Activated CD8-positive, alpha-beta T cell treated with anti-CD3 and anti-CD28 coated beads, Interleukin-2, amount 10 ng/mL, durations not matched to agents 7 days and 5 days (primary cell): ENCODE data around the gene TMBIM6. TPM values are rescaled to one million over a fixed set of nuclear protein-coding genes. Genes with fewer than 3 reads are reported as not detected.

Experiments
- ATAC-seq: fragments of 150-1000 bp; cut with Tn5 transposase; one replicate; pipeline ENCODE4 v1.10.0; 2021; ENCODE audit warnings: moderate library complexity
- CTCF ChIA-PET: fragments of 350-600 bp; sonication (Branson Sonifier 250); formaldehyde crosslinking; loops from one replicate; lab custom pipeline; 2021; ENCODE audit warnings: antibody characterized with exemption; lab: Charles Lee
- POLR2A ChIA-PET: fragments of 350-600 bp; sonication (Branson Sonifier 250); formaldehyde crosslinking; loops from one replicate; lab custom pipeline; 2021; ENCODE audit warnings: antibody characterized with exemption; lab: Charles Lee
- DNase-seq: peaks from one replicate; pipeline ENCODE4 v3.0.0-alpha.2; 2020
- H3K27ac Mint-ChIP-seq: one replicate; pipeline ENCODE4 v1.8.0; 2021; ENCODE audit warnings: mild to moderate bottlenecking, mixed read lengths
- H3K27me3 Mint-ChIP-seq: one replicate; pipeline ENCODE4 v1.8.0; 2021; ENCODE audit warnings: low read depth, mixed read lengths
- H3K36me3 Mint-ChIP-seq: one replicate; pipeline ENCODE4 v1.8.0; 2021; ENCODE audit warnings: low read depth, mixed read lengths
- H3K4me1 Mint-ChIP-seq: one replicate; pipeline ENCODE4 v1.8.0; 2021; ENCODE audit warnings: low read depth, mixed read lengths
- H3K4me3 Mint-ChIP-seq: one replicate; pipeline ENCODE4 v1.8.0; 2021; ENCODE audit warnings: mild to moderate bottlenecking, mixed read lengths
- H3K9me3 Mint-ChIP-seq: one replicate; pipeline ENCODE4 v1.8.0; 2022; ENCODE audit warnings: mixed read lengths; ENCODE audit not compliant: insufficient read depth
- total RNA-seq, 2 experiments: library from RNA; stranded (reverse); gene quantifications; one replicate each; pipeline ENCODE4 v1.2.3, GENCODE V29; 2021

TMBIM6 gene
- total RNA-seq, 2 experiments from 2014 or later = 420 TPM

DNA sequence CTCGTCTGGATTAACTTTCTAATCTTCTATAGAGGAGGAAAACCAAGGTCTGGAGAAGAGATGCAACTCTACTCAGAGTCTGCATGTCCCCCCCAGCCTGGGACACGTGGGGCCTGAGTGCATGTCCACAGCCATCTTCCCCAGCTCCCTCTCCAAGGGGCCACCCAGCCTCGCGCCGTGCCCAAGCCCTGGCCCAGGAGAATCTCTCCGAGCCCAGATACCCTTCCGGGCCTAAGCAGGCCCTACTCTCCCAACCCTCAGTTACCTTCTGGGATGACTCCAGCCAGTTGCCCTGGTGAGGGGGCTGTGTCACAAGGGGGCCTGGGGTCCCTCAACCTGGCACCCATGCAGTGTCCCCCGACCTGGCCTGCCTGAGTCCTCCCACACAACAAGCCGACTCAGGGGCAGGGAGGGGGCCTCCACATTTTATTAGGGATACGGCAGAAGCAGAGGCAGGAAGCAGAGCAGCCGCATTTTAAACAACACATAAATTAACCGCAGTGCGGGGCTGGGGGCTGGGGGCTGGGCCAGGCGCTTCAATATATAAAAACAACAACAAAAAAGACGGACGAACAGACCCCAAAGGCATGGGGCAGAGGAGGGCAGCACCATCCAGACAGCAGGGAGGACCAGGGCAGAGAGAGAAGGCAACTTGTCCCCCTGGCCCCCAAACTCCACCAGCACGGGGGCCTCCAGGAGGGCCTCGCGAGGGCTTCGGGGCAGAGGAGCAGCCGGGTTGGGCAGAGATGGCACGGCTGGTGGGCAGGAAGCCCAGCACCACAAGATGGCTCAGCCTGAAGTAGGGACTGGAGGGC, 49.6 kb downstream of the TMBIM6 start:
- ATAC-seq = no peak
- no peaks in the 10 kb centered on the region for H3K9me3 Mint-ChIP-seq
- peaks cover under 1% of the 10 kb centered on the region for H3K27me3 Mint-ChIP-seq
- CTCF ChIA-PET = no interaction called here
- POLR2A ChIA-PET = no interaction called here
- H3K27ac Mint-ChIP-seq = no peak overlapping the region
- no peaks in the 10 kb centered on the region for H3K36me3 Mint-ChIP-seq
- no peak overlapping the region for H3K4me3 Mint-ChIP-seq
- peaks cover 2% of the 10 kb centered on the region for H3K4me1 Mint-ChIP-seq
- no peak for DNase-seq

DNA sequence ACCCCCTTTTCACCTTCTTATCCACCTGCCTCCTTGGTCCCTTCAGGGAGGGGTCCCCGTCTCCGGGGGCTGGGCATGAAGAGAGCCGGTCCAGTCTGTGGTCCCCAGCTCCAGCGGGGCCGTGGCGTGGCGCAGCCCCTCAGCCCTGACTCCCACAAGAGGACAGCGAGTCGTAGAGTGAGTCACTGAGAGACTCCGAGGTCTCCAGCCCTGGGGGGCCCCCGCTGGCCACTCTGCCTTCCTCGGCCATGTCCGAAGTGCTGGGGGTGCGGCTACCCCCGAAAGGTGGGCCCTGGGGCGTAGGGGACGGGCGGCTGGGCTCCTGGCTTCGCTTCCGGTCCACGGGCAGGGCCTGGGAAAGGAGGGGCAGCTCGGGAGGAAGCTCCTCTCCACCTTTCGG, 50.3 kb downstream of the TMBIM6 start:
- Mint-ChIP-seq H3K9me3 (no peaks in the 10 kb centered on the region), H3K27ac (no peak overlapping the region), H3K27me3 (no peaks in the 10 kb centered on the region), H3K4me3 (no peak overlapping the region), H3K36me3 (no peaks in the 10 kb centered on the region), H3K4me1 (peaks cover 2% of the 10 kb centered on the region)
- DNase-seq (no peak), ATAC-seq (no peak)
- ChIA-PET CTCF (interaction anchor here (1.2 kb wide), 1 partner anchor 47 kb away, joined by 3 read pairs; no protein-coding TSS in a partner anchor), POLR2A (no interaction called here)

DNA sequence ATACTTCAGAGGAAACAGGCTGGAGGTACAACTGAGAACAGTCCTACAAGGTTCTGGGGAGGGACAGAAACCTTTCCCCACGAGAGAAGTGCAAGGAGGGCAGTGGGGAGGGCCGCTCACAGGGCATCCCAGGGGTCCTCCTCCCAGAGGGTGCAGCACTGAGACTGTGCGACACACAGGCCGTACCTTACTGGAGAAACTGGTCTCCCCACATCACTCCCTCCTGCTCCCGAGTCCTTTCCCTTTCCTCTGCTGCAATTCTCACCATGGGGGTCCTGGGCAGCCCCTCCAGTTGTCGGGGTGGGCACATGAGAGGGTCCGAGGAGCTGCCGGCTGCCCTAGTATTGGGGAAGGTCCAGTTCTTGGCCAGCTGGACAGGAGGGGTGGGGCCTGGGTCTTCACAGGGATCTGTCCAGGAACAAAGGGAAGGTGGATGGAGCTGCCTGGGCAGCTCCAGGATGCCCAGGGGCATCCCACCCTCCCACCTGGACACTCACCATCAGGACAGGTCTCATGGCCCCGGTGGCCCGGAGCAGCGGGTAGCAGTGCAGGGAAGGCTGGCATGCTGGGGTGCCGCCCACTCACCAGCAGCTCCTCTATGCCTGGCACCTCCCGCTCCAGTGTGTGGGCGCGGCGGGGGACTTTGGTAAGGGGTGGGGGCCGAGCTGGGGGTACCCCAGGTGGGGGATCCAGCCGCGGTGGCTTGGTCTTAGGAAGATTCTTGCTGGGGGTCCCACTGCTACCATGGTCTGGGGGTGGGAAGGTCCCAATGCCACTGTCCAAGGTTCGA, 51.0 kb downstream of the TMBIM6 start:
- ATAC-seq = no peak
- CTCF ChIA-PET = interaction anchor here (1.2 kb wide), 1 partner anchor 46 kb away, joined by 3 read pairs; no protein-coding TSS in a partner anchor

DNA sequence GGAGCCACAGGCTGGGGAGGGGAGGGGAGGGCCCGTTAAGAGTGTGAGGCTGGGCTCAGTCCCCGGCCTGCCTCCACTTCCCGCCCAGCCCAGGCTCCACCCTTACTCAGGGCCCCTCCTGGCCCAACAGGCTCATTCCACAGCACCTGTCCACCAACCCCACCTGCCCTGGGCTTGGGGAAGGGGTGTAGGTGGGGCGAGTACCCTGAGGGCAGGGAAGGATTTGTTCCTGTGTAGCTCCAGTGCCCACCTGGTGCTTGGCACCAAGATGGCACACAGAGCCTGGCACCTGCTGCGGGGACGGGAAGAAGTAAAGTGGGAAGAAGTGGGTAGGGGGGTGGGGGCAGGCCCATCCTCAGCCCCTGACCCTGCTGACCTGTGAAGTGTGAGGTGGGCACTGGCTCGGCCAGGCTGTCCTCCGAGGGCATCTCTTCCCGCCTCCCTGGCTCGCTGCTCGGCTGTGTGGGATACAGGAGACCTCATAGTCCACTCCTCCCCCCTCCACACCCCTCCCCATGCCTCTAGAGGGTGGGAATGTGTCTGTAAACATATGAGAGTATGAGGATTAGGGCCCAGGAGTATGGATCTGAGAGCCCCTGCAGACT, 51.7 kb downstream of the TMBIM6 start:
- no peaks in the 10 kb centered on the region for H3K27me3 Mint-ChIP-seq
- no peak overlapping the region for H3K27ac Mint-ChIP-seq
- ChIA-PET CTCF (interaction anchor here (1.2 kb wide), 1 partner anchor 45 kb away, joined by 3 read pairs; no protein-coding TSS in a partner anchor), POLR2A (no interaction called here)
- H3K4me3 Mint-ChIP-seq = no peak overlapping the region
- ATAC-seq (no peak), DNase-seq (no peak)
- peaks cover 2% of the 10 kb centered on the region for H3K4me1 Mint-ChIP-seq
- H3K36me3 Mint-ChIP-seq = no peaks in the 10 kb centered on the region
- H3K9me3 Mint-ChIP-seq = no peaks in the 10 kb centered on the region

More for the DNA sequence above, 51.0 kb downstream of the TMBIM6 start:
- no peak overlapping the region for H3K27ac Mint-ChIP-seq
- no peaks in the 10 kb centered on the region for H3K36me3 Mint-ChIP-seq
- no peak overlapping the region for H3K4me3 Mint-ChIP-seq
- POLR2A ChIA-PET = no interaction called here
- H3K4me1 Mint-ChIP-seq = peaks cover 2% of the 10 kb centered on the region
- H3K27me3 Mint-ChIP-seq = no peaks in the 10 kb centered on the region
- DNase-seq = no peak
- no peaks in the 10 kb centered on the region for H3K9me3 Mint-ChIP-seq

DNA sequence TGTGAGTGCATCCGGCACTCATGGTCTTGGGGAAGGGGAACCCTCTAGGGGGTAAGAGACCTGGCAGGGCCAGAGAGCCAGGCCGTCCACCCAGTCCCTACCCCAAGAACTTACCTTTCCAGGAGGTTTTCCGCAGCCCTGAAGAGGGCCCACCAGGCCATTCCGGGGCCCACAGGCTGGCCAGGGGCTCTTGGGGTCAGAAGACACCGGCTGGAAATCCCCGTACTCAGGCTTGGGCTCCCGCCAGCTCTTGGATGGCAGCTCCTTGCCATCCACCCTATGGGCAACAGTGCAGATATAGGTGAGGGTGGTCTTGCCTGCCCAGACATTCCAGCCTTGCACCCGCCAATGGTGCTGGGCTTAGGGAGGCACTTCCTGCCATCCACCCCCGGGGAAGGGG, 52.3 kb downstream of the TMBIM6 start:
- H3K4me1 Mint-ChIP-seq = peaks cover 2% of the 10 kb centered on the region
- H3K36me3 Mint-ChIP-seq = no peaks in the 10 kb centered on the region
- H3K4me3 Mint-ChIP-seq = no peak overlapping the region
- no peaks in the 10 kb centered on the region for H3K27me3 Mint-ChIP-seq
- ATAC-seq (no peak), DNase-seq (no peak)
- POLR2A ChIA-PET = no interaction called here
- H3K9me3 Mint-ChIP-seq = no peaks in the 10 kb centered on the region
- CTCF ChIA-PET = no interaction called here
- H3K27ac Mint-ChIP-seq = no peak overlapping the region

DNA sequence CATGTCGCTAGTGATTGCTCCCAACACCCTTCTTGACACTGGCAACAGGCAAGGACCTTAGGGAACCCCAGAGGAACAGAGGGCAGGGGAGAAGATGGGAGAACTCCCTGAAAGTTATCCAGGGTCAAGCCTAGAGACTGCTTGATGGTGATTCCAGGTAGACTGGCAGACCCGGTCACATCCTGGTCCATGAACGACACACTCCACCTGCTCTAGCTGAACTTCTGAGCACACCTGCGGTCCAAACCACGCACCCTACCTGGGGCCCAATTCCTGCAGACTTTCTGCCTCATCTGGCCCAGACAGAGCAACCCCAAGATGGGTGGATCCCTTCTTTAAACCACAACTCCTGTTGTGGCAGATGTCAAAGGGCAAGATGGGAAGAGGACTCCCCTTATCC, 52.7 kb downstream of the TMBIM6 start:
- Mint-ChIP-seq H3K27ac (no peak overlapping the region), H3K36me3 (no peaks in the 10 kb centered on the region), H3K27me3 (no peaks in the 10 kb centered on the region), H3K9me3 (no peaks in the 10 kb centered on the region), H3K4me3 (no peak overlapping the region), H3K4me1 (peaks cover 2% of the 10 kb centered on the region)
- ChIA-PET POLR2A (no interaction called here), CTCF (interaction anchor here (3.4 kb wide), 1 partner anchor 16 kb away, joined by 13 read pairs; no protein-coding TSS in a partner anchor)
- DNase-seq = no peak
- ATAC-seq = no peak

DNA sequence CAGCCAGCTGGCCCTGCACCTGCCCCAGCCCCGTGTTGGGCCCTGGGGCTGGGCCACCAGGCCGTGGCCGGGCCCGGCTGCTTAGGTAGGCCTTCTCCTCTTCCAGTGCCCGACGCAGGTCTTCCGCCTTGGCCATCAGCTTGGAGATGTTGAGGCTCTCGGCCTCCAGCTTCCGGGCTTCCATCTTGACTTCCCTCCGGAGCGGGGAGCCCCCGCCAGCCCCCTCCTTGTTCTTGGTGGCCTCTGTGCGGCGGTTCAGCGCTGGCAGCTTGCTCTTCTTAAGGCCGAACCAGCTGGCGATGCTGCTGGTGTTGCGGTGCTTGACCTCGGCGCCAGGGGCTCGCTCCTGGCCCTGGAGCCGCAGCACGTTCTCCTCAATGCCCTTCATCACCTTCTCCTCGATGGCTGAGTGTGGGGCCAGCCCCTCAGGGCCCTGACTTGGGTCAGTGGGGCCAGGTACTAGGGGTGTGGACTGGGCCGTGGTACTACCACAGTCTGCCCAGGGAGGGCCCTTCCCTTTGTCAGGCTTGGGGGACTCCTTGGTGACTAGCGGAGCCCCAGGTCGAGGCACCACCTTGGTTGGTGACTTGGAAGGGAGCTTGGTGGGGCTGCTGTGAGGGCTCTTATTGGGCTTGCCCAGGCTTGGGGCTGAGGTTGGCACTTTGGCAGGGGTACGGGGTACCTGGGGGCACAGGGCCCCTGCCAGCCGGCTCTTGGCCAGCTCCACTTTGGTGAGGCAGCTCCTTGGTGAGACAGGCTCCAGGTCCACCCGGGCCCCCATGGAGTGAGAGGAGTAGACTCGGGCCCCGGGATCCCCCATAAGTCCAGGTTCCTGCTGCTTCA, 53.7 kb downstream of the TMBIM6 start:
- DNase-seq (no peak), ATAC-seq (no peak)
- H3K36me3 Mint-ChIP-seq = no peaks in the 10 kb centered on the region
- no peak overlapping the region for H3K4me3 Mint-ChIP-seq
- no peaks in the 10 kb centered on the region for H3K9me3 Mint-ChIP-seq
- no peak overlapping the region for H3K27ac Mint-ChIP-seq
- POLR2A ChIA-PET = no interaction called here
- H3K4me1 Mint-ChIP-seq = peaks cover 2% of the 10 kb centered on the region
- no peaks in the 10 kb centered on the region for H3K27me3 Mint-ChIP-seq
- CTCF ChIA-PET = interaction anchor here (3.4 kb wide), 1 partner anchor 17 kb away, joined by 13 read pairs; no protein-coding TSS in a partner anchor

DNA sequence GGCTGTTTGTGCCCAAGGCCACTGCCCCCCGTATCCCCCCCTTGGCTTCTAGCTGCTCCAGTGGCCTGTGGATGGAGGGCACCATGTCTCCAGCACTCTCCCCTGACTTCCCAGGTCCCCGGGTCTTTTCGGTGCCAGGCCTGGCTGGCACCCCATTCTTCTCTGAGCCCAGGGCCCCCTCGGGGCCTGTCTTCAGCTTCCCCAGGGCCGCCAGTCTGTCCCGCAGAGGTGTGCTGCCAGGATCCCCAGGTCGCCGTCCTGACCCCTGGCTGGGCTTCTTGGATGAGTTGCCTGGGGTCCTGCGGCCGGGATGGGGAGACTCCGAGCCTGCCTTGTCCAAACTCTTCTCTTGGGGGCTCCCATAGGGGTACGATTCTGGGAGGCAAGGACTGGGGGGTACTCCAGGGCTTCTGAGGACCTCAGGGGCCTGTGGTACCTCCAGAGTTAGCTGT, 54.3 kb downstream of the TMBIM6 start:
- Mint-ChIP-seq H3K4me1 (peaks cover 2% of the 10 kb centered on the region), H3K4me3 (no peak overlapping the region), H3K9me3 (no peaks in the 10 kb centered on the region), H3K27me3 (no peaks in the 10 kb centered on the region), H3K36me3 (no peaks in the 10 kb centered on the region), H3K27ac (no peak overlapping the region)
- CTCF ChIA-PET = interaction anchor here (3.4 kb wide), 1 partner anchor 18 kb away, joined by 13 read pairs; no protein-coding TSS in a partner anchor
- POLR2A ChIA-PET = no interaction called here
- DNase-seq (no peak), ATAC-seq (no peak)

DNA sequence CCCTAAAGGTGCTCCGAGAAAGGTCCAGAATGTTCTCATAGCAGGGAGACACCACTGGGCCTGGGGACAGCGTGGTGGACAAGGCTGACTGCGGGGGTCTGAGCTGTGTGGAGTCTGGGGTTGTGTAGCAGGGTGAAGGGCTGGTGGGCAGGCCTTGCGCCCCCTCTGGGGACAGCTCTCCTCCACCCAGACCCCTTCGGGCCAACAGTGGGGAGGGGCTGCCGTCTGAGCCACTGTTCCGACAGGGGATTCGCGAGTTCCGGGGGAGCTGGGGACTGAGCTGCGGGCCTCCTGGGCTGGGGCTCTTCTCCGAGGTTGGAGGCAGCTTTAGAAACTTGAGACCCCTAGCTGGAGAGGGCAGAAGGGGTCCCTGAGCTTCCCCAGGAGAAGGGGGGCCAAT, 54.8 kb downstream of the TMBIM6 start:
- ATAC-seq = no peak
- POLR2A ChIA-PET = no interaction called here

DNA sequence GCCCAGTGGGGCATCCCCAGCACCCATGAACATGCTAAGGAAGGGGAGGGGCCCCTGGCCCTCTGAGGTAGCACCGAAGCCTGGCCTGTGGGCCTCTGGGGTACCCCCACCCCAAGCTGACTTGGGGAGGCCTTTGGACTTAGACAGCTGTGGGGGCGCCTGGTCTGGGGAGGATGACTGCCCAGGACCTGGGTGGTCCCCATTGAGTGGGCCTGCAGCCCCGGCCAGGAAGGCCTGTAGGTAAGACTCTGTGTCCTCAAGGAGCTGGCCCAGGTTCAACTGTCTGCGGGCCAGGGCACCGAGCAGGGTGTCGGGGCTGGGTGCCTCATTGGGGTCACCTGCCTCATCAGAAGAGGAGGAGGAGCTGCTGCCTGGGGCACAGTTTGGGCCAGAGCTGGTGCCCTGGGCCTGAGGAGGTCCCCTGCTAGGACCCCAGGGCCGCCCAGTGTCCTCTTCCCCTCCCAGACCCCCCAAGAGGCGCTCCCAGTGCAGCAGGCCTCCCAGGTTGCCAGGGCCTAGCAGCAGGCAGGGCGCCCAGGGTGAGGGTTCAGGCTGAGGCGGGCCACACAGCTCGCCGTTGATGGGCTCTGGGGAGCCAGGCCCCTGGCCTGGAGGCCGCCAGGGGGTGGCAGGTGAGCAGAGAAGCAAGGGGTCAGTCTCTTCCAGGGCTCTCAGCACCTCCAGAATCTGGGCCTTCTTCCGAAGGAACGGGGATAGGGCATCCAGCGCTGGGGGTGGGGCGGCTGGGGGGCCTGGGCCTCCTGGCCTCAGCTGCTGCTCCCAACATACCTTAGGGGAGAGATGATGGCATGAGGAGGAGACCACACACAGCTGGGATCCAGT, 55.5 kb downstream of the TMBIM6 start:
- Mint-ChIP-seq H3K9me3 (no peaks in the 10 kb centered on the region), H3K27me3 (no peaks in the 10 kb centered on the region), H3K27ac (no peak overlapping the region), H3K36me3 (no peaks in the 10 kb centered on the region), H3K4me3 (no peak overlapping the region), H3K4me1 (peaks cover 2% of the 10 kb centered on the region)
- DNase-seq (no peak), ATAC-seq (no peak)
- ChIA-PET POLR2A (interaction anchor here (2.0 kb wide), 1 partner anchor 46 kb away, joined by 5 read pairs; the partner anchor contains the start of gene BCDIN3D), CTCF (interaction anchor here (0.6 to 3.4 kb wide), 3 partner anchors 19 to 170 kb away, joined by 3 to 13 read pairs (median 3); no protein-coding TSS in a partner anchor)

More for the DNA sequence above, 54.8 kb downstream of the TMBIM6 start:
- Mint-ChIP-seq H3K9me3 (no peaks in the 10 kb centered on the region), H3K27ac (no peak overlapping the region), H3K4me1 (peaks cover 2% of the 10 kb centered on the region), H3K4me3 (no peak overlapping the region), H3K36me3 (no peaks in the 10 kb centered on the region), H3K27me3 (no peaks in the 10 kb centered on the region)
- CTCF ChIA-PET = interaction anchor here (1.2 to 3.4 kb wide), 2 partner anchors 18 to 171 kb away, joined by 3 to 13 read pairs; no protein-coding TSS in a partner anchor
- no peak for DNase-seq
